ENCODE measurements around the gene DCAF10. TPM values are rescaled to one million over a fixed set of nuclear protein-coding genes. Genes with fewer than 3 reads are reported as not detected.
"Not testable (repeated sequence)": the region's sequence is repeated elsewhere in the genome, so short reads cannot be mapped to it uniquely, and the experiment has no call there.

Gene DCAF10
- total RNA-seq, 1 experiment from 2014 or later = 11.1 TPM

DNA sequence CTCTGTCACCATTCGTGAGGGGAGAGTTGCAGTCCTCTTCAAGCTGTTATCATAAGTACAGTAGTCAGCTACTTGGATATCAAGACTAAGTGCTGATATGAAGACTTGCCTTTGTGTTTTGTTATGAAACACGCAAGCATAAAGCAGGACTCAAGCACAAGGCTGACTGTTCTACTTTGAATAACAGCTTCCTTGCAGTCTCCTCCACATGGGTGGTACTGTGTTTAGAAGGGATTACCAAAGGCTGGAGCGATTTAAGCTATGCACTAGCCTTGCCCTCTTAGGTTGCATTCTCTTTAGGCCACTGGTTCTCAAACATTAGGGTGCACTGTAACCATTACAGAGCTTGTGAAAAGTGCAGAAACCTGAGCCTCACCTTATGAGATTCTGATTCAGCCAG, 61.9 kb downstream of the DCAF10 start:
- DNase-seq (ENCODE audit: low spot score) = no peak

DNA sequence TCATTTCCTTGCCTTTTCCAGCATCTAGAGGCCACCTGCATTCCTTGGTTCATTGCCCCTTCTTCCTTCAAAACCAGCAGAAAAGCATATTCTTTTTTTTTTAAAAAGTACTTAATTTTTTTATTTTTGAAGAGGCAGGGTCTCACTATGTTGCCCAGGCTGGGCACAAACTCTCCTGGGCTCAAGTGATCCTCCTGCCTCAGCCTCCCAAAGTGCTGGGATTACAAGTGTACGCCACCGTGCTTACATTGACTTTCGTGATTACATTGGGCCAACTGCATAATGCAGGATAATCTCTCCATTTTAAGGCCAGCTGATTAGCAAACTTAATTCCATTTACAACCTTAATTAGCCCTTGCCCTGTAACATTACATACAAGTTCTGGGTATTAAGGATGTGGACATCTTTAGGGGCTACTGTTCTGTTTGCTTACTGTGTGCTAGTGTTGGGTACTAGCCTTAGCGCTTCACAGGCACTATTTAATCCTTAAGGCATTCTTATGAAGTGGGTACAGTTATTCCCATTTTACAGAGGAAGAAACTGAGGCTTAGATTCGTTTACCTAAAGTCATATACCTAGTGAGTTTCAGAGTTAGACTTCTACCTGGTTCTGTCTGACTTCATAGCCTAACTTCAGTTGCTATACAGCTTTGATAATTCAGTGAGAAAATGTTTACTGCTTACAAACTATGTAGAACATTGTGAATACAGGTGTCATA, 69.6 kb downstream of the DCAF10 start:
- no peak for DNase-seq (ENCODE audit: low spot score)

DNA sequence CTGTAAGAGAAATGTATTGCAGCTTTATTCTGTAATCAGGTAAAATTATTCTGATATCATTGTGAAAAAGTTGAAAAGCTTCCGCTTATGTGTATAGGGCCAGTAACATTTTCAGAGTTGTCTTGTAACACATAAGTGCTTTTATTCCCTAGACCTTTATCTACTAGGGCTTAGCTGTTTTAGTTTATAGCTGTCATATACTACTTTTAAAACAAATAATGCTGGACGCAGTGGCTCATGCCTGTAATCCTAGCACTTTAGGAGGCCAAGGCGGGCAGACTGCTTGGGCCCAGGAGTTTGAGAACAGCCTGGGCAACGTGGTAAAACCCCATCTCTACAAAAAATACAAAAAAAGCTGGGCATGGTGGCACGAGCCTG, 70.2 kb downstream of the DCAF10 start:
- DNase-seq (ENCODE audit: low spot score) = no peak

DNA sequence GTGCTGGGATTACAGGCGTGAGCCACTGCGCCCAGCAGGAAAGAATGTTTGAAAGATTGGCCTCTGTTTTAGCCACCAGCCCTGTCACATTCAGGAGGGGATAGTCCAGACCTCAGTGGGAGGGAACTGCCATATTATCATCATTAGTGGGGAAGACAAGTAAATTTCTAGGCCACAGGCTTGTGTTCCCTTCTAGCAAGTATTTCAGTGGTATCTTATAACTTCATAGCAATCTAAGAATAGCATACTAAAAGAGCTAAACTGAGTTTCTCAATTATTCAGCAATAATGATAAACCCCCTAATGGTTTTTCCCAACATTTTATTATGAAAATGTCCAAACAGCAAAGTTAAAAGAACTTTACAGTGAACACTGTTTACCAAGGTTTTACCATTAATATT, 73.4 kb downstream of the DCAF10 start:
- DNase-seq (ENCODE audit: low spot score) = no peak

DNA sequence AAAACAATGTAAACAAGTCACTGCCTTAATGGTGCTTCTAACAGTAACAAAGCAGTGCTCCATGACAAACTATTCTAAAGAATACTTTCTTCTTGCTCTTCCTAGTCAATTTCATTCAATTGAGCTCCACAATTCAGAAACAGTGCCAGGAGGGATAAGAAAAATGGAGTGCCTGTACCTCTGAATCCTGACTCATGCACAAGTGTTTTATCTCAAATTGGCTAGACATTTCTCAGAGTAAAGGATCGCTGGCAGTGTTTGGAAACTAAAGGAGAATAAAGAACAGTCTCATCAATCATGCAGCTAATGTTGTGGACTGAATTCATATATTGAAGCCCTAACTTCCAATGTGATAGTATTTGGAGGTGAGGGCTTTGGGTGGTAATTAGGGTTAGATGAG, 75.8 kb downstream of the DCAF10 start:
- no peak for DNase-seq (ENCODE audit: low spot score)

DNA sequence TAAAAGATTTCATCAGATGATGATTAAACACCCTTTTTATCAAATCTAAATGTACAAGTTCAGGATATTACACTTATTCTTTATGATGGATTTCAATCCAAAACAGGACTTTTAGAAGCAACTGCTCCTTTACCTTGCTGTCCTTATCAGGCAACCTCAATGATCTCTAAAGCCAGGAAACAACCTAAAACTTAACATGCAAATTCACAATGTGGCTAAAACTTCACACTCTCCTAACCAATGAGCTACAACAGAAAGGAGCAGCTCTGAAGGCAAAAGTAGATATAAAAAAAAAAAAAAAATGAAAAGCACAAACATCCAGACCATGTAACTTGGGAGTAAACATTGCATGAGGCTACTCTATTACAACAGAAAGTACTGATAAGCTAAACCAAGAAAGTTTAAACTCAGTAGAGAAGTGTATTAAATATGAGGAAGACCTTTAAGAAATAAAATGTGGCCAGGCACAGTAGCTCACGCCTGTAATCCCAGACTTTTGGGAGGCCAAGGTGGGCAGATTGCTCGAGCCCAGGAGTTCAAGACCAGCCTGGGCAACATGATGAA, 80.4 kb downstream of the DCAF10 start:
- no peak for DNase-seq (ENCODE audit: low spot score)

DNA sequence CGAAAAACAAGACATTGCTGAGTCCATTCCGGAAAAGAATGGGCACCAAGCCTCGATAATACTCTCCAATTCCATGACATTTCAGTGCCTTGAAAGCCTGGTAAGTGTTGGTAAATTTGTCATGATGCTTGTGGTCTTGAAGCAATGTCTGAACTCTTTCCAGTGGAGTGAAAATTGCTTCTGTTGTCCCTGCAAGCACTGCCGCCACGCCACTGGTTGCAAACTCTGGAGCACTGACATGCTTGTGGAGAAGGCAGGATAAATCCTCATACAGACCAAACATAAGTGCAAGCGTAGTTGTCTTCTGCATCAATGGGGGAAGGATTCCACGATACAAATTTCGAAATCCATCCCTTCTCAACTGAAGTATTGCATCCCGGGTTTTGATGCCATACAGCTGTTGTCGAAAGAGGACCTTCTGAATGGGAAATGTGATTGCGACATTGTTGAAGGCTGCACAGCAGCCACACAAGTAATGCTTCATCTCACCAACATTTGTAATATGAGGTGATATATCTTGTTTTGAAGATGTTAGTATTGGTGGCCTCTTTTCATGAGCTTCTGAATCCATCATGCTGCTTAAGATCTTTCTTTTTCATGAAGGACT, 87.5 kb downstream of the DCAF10 start:
- DNase-seq (ENCODE audit: low spot score) = not testable (repeated sequence)

DNA sequence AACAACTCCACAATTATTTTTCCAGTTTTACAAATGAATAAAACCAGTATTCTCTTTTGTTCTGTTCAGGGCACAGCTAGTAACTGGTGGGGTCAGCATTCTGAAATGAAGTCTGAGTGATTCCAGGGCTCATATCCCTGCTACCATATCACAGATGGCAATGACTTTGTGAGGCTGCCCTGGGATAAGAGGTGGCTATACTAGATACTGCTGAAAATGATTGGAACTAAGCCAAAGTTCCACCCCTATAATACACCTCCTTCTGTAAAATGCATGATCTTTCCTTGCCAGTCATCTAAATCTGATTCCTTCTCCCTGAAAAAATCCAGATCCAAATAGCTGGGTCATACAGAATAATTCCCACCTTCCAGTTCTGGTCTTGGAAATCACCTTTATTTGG, 88.9 kb downstream of the DCAF10 start:
- no peak for DNase-seq (ENCODE audit: low spot score)

DNA sequence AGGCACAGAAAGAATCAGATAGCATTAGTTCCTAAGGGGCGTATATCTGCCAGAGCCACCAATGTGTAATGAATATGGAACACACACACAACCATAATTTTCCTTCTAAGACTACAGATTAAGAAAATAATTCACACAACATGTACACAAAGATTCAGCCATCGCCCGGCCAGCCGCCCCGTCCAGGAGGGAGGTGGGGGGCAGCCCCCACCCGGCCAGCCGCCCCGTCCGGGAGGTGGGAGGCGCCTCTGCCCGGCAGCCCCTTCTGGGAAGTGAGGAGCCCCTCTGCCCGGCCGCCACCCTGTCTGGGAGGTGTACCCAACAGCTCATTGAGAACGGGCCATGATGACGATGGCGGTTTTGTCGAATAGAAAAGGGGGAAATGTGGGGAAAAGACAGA, 90.4 kb downstream of the DCAF10 start:
- not testable (repeated sequence) for DNase-seq (ENCODE audit: low spot score)

DNA sequence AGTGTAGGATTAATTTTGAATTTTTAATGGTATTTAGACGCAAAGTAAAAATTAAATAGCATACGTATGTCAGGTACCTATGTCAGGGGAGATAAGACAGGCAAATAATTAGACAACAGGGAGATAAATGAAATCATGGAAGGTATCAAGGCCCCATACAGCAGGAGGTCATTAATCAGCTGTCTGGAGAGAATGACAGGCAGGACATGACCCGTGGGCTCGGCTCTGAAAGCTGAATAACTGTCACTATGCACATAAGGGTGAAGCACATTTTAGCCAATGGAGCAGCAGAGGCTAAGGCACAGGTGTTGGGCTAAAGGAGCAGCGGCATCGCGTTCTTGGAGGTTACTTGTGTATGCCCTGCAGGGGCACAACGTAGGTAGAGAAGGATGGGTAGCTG, 91.5 kb downstream of the DCAF10 start:
- no peak for DNase-seq (ENCODE audit: low spot score)

DNA sequence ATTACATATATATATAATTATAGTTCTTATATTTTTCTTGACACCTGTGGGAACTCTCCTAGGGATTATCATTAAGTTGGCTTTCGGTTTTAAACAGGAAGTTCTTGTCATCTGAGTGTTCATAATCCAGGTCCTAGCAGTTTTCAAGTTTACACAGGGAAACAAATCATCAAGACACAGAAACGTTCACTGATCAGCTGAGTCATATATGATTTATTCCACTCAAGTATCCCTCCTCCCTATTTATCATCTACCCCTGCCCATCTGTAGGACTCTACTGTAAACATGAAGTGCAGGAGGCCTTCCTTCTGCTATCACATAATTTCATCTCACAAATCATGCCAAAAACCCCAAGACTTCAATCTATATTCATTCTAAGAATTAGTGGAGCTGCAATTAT, 97.1 kb downstream of the DCAF10 start:
- DNase-seq (ENCODE audit: low spot score) = peak; percentile 6

DNA sequence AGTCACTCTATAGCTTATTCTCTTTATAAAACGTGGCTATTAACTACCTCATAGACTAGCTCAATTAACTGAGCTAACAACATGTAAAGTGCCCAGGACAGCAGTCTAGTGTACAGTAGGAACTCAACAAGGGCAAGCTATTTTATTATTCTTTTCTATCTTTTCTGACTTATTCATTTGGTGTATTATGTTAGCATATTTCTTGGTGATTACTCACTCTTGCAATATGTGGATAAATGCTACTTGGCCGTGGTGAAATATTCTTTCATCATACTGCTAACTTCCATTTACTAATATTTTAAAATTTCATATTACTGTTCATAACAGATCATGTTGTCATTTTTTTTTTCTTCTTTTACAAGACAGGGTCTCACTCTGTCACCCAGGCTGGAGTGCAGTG, 98.4 kb downstream of the DCAF10 start:
- DNase-seq (ENCODE audit: low spot score) = no peak

DNA sequence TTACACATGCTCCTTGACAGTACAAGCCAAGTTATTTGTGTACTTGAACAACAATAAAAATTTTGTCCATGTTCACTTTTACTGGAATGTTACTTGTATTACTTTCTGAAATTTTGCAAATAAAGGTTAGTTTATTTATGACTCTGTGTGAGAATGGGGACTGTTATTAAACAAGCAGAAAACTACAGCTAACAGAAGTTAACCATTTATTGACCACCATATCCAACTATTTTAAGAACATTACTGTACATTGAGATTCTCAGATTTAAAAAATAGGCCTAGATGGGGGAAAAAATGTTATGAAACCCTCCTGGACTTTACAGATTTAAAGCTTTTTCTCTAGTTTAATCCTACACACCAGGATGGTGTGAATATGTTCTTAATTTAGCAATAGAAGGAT, 101.5 kb downstream of the DCAF10 start:
- no peak for DNase-seq (ENCODE audit: low spot score)

DNA sequence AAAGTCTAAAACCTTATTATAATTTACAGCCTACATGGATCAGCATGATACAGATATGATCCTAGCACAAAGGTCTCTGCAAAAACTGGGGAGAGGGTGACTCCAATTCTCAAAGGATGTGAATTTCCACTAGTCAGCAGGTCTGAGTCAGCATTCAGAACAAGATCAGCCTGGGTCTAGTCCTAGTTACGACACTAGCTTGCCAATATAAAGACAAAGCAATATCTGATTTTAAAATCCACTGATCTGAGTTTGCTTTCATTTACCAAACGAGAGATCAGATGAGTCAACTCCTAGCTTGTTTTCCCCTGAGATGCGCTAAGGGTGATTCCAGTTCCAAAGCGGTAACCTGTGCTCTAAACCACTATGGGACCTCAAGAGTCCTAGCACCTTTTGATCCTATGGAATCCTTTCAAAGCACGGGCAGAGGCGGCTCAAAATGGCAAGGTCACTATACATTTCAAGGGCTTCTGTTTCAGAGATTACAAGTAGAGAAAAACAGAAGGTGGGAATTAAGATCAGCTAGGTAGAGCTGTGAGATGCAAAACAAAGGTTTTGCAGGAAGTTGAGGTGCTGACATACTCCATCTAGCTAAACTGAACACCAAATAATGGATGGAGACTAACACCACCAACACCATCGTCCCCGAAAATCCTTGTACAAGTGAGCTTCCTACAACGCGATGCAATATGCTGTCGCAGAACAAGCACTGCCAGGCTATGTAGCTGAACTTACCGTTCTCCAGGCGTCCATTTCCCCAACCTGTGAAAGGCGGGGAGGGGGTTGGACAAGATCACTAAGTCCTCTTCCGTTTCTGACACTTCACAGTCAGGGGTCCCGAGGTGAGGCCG, 102.4 kb downstream of the DCAF10 start:
- peak; percentile 23 for DNase-seq (ENCODE audit: low spot score)

DNA sequence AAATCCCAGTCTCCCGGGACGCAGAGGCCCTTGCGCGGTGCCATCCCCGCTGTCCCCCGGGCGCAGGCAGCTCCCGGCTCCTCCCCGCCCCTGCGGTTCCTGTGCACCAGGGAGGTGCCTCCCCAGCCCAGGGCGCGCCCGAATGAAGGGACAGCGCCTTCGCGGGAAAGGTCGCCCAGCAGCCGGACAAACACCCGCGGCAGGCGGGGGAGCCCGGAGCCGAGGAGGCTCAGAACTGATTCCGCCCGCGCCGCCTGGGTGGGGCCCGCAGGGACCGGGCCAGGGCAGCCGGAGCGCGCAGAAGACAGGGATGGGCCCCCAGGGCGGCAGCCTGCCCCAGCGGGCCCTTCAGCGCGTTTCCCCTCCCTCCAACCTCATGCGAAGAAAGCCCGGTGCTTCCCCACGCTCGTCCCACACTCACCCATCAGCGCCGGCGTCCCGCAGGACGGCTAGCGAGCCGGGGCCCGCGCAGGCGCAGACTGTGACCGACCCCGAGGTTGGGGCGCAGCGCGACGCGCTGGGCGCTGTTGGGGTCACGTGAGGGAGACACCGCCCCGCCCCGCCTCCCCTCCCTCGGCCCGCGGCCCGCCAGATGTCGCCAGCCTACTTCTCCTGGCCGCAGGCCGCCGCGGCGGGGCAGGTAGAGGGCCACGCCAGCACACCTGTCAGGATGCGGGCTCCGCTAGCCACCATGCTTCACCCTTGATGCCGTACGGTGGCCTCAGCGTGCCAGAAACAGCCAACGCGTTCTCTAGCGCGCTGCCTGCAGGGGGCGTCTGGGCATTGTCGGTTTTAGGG, 103.2 kb downstream of the DCAF10 start, which contains the start of gene SLC25A51:
TSS of gene SLC25A51 (minus strand) at position 481 of the 798 bp plus-strand sequence. CDS start 15,577 bp downstream, outside the sequence.
- peak; percentile 76 for DNase-seq (ENCODE audit: low spot score)

DNA sequence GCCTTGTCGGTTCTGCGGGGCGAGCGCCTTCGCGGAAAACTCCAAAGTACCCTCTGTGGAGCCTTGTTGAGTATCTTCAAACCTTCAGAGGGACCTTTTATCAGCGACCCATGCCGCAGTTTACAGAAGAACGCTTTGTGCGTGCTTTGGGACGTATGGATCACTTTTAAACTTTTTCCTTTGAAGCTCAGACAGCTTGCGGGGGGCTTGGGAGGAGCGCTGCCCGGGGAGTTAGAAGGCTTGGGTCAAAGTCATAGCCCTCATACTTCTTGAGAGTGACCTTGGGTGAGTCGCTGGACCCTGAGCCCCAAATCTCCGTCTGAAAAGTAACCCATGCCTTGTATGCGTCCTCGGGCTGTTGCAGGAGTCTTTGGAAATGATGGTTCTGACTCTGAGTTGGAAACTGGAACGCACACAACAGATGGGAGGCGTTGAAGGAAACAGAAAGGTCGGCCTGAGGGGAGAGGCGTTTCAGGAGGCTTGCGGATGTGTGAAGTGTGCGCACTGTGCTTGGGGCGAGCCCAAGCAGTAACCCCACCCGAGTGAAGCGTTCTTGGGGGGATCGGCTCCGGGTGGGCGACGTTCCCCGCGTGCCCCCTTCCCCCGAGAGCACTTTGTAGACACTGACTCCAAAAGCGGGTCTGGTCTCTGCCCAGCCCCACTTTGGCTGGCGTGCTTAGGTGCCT, 104.0 kb downstream of the DCAF10 start:
- no peak for DNase-seq (ENCODE audit: low spot score)

DNA sequence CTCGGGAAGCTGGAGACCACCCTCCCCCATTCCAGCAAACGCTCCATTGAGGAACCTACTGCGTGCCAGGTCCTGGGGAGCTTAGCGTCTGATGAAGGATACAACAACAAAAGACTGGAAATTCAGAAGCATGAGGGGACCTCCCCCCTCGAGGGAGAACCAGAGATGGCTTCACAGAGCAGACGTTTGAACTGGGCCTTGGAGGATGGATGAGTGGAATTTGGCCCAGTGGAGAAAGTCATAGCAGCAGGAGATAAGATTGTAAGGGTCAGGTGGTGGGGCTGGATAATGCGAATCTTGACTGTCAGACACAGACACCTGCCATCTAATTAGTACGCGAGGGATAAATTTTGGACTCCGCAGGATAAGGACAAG, 104.5 kb downstream of the DCAF10 start:
- DNase-seq (ENCODE audit: low spot score) = no peak

DNA sequence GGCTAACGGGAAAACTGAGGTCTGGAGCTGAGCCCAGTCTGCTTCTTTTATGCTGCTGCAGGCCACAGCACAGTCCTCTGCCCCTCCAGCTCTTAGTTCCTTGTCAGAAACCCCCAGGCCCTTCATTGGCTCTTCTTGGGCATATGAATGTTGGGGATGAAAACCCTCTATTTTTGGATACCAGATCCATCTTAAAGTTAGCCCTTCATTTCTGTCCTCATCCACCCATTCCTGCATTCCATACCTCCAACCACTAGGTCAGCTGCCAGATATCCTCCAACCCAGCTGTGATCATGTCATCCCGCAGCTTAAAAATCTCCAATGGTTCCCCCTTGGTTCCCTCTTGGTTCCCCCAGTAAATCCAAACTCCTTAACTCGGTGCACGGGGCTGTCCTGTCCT, 105.2 kb downstream of the DCAF10 start:
- no peak for DNase-seq (ENCODE audit: low spot score)

DNA sequence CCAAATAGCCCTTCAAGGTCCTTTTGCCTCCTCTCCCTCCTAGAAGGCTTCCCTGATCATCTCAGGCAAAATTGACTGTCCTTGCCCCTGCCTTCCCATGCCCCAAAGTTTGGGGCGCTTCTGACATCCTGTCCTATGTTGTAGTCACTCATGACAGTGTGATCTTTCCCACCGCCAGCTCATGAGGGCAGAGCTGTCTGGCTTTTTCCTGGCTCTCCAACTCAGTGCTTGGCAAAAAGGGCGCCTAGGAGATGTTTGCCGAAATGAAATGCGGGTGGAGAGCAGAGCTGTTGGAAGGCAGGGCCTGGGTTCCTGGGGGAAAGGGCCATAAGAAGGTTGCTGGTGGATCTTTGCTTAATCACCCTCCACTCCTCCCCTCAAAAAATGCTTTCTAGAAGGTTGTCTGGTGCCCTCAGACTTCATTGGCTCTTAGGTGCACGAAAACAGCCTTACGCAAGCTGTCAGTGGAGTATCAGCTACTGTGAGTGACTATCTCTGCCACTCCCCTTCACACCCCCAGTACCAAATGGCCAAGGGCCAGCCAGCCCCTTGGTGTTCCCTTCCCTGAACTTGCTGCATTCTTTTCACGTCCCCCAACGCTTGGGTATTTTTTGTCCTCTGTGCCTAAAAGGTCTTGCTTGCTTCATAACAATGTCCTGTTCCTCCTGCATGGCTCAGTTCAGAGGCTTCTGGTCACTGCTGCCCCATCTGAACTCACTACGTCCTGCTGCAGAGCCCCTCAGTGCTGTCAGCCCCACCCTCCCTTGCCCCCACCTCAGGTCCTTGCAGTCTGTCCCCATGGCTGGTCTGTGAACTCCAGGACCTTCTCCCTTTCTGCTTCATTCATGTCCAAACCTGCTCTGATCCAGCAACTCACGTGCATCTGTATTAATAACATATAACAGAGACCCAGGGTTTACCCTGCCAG, 106.0 kb downstream of the DCAF10 start:
- DNase-seq (ENCODE audit: low spot score) = no peak

DNA sequence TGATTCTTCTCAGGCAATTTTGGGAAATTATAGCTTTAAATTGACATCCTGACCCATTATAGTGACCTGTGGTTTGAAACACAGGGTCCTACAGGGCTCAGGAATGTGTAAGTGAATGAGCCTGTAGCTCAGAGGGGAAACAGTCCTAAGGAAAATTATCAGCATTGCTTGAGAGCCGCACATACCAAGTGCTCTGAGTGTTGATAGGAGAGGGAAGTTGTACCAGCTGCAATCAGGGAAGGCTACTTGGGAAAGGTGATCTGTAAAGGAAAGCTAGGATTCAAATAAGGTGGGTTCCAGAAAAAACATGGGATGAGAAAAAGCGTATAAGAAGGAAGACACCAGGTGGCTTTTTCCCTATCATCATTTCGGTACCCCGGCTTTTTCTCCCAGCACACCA, 107.7 kb downstream of the DCAF10 start:
- no peak for DNase-seq (ENCODE audit: low spot score)

Measured in A172 (cell line).